Activated CD8-positive, alpha-beta memory T cell treated with anti-CD3 and anti-CD28 coated beads, Interleukin-2, amount 50 U/mL, for 1 hour (primary cell): Measurements from ENCODE around the gene DACH1.

Source experiments
- DNase-seq: peaks from one replicate; pipeline ENCODE4 v3.0.0-alpha.2; 2020; ENCODE audit errors: extremely low read depth

The DACH1 gene

DNA sequence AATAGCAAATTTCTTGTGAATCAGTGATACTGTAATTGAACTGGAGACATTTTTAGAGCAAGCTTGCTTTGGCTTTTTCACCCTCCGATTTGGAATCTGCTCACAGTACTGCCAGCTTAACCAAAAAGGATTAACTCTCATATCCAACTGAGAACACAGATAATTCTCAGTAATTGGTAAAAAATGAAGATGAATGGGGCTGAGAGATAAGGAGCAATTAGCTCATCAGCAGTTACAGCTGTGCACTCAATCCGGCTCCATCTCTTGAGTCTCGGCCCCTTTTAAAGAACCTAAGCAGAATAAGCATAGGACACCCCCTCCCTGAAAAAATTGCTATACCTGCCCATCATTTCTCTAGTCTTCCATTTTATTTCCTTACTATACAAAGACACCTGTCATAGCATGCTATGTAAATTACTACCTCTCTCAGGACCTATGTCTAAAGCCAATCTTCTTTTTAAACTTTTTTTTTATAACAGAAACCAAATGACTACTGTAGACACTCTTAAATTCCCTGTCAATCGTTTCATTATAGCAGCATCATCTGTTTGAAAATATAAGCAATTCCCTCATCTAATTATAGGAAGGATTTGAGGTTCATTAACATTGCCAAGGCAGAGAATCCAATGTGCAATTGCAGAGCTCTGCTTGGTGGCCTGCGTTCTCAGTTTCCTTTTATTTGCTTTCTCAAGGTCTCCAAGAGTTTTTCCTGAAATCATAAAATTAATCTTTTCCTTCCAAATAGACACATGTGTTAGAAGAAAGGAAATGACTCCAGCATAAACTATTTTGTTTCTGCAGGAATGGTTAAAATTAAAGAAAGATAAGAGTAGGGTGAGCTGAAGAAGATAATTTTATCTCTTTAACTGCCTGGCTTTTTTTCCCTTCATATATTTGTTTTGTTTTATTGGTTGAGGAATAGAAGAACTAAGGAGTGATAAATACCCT, 242.1 kb downstream of the DACH1 start:
- no peak for DNase-seq

DNA sequence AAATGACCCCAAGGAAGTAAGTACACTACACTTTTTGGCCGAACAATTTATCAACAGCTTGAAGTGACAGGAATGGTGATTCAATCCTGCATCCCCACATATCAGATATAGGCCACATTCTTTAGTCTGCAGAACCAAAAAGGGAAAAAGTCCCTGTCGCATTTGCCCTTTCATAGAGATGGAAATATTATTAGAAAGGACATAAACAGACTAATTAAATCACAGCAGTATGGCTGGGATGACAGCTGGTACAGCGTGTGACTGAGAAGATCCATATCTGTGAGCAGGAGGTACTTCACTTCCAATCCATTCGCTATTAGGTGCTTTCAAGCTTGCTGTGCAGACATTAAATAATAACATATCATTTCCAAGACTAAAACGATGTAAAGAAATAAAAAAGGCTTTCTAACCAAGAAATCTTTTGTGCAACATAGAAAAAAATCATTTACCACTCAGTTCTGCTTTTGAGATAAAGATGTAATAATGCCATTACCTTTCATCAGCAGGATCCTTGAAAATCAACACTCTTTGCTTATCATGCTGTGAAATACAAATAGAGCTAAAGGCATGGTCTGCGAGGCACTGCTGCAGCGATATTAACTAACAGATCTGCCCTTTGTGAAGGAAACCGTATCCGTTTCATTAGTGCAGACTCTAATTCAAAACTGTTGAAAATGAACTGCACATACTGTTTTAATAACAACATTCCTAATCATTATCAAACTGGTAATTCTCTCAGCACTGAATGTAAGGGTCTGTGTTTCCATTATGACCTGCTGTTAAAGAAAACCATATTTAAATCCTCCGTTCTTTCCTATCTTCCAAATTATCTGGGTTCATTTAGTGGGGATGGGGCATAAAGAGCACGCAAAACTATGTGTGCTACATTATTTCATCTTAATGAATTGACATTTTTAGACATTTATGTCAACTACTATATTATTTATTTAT, 245.6 kb downstream of the DACH1 start:
- DNase-seq: no peak

DNA sequence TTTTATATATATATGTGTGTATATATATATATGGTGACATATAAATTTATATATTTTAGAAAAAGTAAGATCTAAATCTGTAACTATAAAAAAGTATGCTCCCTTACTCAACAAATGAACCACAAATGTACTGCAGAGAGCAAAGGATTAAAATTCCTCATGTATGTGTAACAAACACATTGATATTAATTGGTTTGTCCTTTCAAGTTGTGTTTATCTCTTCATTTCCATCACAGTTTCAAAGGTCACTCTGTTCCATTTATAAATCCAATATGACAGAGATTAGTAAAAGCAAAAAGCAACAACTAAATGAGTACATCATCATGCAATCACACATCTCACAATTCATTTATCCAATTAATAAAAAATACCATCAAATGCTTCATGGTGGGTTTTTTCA, 247.9 kb downstream of the DACH1 start:
- DNase-seq: no peak

DNA sequence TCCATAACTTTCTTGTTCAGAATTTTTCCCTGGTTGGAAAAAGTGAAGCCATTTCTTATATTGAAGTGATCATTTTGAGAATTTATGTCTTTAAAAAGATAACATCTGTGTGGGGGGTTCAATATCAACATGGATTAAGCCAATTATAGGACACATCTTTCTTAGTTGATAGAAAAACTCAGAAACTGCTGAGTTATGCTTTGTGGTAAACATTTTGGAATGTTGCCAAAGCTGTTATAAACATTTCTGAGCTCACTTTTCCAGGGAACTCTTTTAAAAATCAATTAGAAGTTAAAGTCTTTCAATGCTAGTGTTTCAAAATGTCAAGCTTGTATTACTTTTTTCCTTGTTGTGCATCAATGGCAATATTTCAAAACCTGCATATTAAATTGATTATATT, 248.8 kb downstream of the DACH1 start:
- no peak for DNase-seq

DNA sequence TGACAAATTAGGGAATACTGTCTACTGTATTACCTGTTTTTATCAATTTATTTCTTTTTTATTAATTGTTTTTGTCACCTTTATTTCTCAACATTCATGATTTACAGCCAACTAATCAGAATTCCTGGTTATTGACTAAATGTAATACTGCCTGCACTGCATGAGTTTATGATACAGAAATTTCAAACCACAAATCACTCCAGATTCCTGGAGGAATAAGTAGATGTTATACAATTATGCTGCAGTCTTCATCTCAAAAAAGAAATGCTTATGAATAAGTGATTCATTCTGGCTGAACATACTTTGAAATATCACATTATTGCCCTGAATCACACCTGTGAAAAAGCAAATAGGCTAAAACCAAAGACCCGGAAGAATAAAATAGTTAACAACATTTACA, 249.7 kb downstream of the DACH1 start:
- DNase-seq: no peak

DNA sequence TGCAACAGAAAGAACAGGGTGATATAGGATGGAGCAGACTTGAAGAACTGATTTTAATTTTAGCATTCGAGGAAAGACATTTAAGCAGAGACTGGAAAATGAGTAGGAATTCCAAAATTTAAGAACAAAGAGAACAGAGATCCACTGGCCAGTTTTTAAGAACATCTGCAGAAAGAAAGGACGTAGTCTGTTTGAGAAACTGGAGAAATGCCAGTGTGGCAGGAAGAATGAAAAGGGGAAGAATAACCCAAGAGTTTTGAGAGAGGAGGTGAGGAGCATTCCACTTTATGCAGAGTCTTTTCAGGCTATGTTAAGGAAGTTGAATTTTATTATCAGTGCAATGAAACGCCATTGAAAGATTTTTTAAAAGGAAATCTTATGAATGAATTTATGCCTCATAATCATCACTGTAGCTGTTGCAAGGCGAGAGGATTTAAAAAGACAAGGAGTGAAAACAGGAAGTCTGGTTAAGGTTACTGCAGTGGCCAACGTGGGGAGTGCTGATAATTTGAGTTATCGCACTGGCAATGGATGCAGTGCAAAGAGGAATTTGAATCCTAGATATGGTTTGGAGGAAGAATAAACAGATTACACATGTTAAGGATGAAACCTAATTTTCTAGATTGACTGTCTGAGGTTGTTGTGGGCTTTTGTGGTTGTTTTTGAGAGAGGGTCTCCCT, 253.8 kb downstream of the DACH1 start:
- DNase-seq: no peak

DNA sequence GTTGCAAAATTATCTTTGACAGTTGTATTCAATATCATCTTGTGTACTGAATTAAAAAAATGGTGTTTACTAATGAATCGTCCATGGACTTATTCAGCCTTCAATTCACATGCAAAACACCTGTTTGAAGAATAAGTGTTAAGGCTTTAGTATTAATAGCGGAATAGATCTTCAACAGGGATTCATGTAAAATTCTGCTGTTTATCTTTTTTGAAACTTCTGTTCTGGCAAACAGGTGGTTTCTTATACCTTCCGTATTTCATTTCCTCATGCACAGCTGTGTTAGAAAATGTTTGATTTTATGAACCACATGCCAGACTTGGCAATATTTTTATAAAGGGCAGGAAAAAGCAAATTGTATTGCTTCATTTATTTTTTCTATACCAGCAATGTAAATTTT, 255.7 kb downstream of the DACH1 start:
- DNase-seq: no peak

DNA sequence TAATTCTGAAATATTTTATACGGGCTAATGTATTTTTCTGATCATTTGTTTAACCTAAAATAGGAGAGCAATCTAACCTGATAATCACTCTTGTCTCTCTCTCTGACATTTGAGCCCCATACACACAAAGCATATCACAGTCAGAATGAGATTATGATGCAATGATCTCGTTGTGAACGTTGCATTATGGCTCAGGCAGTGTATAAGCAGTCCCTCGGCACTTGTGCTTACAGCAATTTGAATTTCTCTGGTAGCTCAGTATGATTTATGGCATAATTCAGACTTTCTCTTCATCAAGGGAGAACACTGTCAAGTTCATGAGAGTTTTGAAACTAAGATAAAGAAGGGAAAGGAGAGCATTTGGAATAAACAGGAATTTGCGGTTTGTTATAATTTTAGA, 256.1 kb downstream of the DACH1 start:
- no peak for DNase-seq

DNA sequence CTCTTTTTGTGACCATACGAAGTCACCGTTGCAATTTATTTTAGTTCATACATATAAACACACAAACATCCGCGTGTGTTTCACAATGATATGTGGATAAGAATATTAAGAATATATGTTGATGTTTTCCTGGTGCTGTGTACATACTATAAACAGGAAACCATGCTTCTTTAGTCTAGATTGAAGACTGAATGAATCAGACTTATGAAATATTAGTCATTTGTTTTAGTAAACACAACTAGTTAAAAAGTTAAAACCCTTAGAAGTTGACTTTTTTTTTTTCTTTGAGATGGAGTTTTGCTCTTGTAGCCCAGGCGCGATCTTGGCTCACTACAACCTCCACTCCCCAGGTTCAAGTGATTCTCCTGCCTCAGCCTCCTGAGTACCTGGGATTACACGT, 257.7 kb downstream of the DACH1 start:
- DNase-seq: no peak

DNA sequence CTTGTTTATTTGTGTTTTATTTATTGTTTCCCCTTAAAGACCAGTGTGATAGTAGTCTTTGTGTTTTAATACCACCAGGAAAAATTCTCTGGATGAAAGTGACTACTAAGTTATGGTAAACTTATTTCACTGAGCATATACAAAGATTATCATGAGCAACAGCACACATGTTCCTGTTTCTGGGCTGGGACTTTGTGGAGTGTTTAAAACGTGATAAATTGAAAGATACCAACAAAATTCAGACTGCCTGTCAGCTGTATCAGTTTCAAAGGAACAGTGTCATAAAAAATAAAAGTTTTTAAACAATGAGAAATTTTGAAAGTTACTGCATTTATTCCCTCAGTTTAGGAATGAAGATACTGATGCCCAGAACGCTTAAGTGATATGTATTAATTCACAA, 259.4 kb downstream of the DACH1 start:
- no peak for DNase-seq

DNA sequence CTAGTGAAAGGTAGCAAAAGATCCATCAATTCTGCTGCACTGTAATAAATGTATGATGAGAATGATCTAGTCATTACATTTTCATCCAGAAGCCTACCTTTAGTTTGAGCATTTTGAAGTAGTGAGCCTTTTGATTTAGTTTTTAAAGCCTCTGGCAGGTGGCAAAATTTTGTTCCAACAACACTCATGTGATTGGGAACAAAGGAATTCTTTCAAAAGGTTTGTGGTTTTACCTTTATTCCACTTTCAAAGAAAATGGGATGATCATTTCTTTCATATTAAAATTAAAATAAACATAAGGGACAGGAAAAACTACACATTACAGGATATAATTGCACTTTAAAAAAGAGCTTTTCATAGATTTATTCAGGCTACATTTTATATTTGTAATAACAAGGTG, 260.2 kb downstream of the DACH1 start:
- no peak for DNase-seq

DNA sequence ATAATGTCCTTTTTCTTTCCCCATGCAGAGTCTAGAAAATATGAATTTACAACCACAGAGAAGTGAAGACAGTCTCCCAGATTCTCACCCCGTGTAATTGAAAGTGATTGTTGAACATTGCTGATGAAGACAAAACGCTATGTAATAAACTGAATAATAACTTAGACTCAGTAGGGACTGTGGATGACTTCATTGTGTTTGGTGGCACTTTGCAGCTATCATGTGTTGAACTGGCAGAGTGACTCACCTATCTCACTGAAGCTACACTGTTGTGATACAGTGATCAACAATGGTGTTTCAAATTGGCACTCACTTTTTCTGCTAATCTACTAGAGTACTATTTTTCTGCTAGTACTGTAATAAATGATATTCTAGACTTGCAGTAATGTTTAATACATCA, 261.3 kb downstream of the DACH1 start:
- no peak for DNase-seq

DNA sequence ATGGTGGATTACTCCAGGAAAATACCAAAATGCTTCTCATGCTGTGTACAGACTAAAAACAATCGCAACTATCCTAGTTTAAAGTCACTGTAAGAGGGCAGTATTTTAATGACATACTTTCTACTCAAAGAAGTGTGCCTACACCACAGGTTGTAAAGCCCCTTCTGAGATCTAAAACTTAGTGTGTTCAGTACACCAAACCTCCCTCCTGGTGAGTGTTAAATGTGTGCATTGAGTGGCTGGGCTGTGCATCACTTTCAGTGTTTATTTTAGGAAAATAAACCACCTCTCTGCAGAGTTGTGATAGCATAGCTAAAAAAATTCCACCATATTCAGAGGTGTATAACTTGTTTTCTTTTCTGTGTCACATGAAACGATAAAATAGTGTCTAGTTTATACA, 263.7 kb downstream of the DACH1 start:
- DNase-seq: no peak

DNA sequence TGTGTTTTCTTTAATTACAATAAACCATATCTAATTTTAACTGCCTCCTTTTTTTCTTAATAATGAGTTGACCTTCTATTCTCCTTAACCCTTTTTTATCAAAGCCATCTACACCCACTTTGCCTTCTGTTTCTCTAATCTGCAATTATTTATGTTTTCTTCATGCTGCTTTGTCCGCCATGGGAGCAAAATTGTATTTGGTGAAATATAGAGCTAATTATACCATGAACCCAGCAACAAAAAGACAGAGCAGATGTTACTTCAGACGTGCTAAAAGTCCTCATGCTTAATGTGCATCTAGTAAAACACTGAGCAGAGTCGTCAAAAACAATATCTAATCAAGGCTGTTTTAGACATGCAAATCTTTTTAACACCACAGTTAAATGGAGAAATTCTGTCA, 264.7 kb downstream of the DACH1 start:
- DNase-seq: no peak

DNA sequence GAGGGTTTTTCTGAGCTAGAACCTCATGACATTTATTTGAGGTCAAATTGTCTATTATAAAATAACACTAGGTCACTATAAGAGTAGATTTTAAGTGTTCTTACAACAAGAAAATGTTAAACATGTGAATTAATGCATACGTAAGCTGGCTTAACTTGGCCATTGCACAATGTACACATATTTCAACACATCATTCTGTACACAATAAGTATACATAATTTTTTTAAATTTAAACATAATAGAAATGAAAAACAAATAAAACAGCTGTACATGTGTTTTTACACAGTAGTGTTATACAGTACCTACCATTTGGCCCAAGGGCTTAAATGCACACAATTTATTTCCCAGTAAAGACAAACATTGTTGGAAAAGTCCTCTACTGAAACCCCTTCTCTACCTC, 269.9 kb downstream of the DACH1 start:
- no peak for DNase-seq

DNA sequence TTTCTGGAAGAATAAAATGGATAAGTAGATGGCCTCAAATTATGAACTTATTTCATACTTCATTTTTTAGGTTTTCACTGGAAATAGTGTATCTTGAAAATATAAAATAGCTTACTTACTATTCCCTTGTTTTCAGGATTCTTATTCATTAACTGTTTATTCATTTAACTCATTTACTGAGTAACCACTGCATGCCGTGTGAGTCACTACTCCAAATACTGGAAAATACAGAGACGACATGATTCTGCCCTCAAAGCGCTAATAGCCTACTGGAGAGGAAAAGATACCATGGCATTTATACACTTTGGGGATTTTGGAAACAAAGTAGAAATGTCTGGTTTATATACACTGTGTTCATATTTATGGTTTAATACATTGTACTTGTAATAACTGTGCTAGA, 270.9 kb downstream of the DACH1 start:
- DNase-seq: no peak

DNA sequence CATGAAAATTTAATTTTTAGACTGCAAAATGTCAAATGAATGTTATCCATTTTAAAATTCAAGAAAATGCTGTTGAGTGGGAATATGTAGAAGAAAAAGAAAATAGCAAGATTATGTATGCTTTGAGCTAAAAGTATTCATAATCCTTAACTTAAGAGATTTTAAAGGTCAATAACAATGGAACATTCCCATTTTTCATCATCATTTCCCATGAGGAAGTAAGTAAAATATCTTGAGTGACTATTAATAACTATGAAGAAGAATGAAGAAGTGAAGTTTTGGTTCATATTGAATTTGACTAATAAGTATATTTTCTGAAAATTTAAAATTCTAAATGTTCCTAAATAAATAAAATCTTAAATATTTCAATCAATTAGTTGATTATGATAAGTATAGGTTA, 273.4 kb downstream of the DACH1 start:
- DNase-seq: no peak

DNA sequence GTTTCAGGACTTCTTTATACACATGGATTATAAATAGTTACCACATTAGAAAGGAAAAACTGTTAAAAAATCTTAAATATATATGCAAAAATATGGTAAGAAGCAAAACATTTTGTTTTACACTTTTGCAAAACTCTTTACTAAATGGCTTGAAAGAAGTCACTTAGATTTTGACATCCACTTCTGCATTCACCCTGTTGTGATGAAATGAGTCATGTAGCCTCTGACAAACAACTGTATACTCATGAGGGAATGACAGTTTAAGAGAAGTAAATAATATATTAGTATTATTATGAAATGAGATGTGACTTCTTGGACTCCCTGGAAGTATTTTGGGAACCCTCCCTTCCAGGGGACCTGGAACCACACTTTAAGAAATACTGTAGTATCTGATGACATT, 275.6 kb downstream of the DACH1 start:
- no peak for DNase-seq

DNA sequence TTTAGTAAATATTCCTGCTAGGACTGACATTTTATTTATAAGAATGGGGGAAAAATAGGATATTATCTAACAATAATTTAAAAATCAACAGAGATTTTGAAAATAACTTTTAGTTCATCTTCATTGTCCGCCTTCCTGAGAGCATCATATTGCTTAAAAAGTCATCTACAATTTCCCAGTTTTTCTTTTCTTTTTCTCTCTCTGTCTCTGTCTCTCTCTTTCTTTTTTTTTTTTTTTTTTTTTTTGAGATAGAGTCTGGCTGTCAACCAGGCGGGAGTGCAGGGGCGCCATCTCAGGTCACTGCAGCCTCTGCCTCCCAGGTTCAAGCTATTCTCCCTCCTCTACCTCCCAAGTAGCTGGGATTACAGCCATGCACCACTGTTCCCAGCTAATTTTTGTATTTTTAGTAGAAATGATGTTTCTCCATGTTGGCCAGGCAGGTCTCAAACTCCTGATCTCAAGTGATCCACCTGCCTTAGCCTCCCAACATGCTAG, 276.3 kb downstream of the DACH1 start:
- no peak for DNase-seq

DNA sequence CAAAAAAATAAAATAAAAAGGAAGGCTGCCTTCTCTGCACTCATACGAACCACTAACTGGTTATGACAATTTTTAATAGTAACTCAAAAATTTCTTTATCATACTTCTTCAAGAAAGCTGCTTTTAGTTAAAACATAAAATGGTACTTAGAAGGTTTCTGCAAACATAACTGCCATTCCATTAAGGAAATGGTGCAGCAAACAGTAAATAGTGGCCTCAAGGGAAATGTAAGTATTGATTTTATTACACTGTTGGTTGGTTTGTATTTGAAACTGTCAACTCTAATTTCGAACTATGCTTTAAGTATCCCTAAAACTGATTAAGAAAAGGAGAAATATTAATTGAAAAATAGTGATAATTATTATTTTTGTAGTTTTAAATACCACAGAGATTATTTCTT, 278.0 kb downstream of the DACH1 start:
- no peak for DNase-seq

DNA sequence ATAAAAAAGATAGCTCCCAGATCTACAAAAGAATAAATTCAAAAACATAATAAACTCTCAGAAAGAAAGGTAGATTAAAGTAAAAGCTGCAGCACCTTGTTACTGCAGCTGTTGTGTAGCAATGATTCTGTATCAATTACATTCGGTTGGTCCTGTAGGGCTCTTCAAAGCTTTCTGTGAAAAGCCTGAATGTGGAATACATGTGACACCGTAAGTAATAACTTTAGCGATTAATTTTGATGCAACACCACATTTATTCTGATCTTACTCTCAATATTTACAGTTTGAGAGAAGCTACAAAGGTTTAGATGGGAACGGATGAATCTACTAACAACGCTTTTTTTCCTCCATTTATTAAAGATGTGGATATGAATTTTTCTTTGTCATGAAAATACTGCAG, 279.2 kb downstream of the DACH1 start:
- DNase-seq: no peak

DNA sequence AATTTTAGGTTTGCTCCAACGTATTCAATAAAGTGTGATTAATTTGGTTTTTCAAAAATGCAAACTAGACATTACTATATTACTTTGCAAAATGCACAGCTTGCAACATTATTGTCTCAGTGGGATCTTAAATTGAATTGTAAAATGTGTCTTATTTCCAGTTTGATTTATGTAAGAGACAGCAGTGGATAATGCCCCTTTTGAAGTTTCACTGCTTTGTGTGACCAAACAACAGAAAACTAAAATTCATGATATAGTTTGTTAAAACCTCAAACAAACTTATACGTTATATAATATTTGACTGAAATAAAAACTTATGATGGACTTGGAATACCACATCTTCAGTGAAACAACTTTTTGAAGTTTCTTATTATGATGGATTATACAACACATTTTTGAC, 279.8 kb downstream of the DACH1 start:
- no peak for DNase-seq
